A549 (cell line): Measurements from ENCODE around the gene TTC17.

Experiments
- HOXA7 ChIP-seq: fragments of 250-450 bp; sonication (Bioruptor Pico); IDR thresholded peaks from 2 replicates; pipeline ENCODE4 v1.5.0; 2020; ENCODE audit warnings: mild to moderate bottlenecking, moderate library complexity
- POLR2AphosphoS2 ChIP-seq: conservative IDR thresholded peaks from 2 replicates; pipeline ENCODE4 v1.6.1; 2012; ENCODE audit warnings: low read length, improper control_type of control experiment, inconsistent platforms
- RCOR1 ChIP-seq: fragments of 150-350 bp; IDR thresholded peaks from 2 replicates; pipeline ENCODE4 v1.6.1; 2014; ENCODE audit warnings: antibody characterized with exemption, low read length, low read depth
- RNF2 ChIP-seq: fragments of 200-600 bp; sonication (generic); IDR thresholded peaks from 2 replicates; pipeline ENCODE4 v1.6.1; 2016; ENCODE audit warnings: low read depth, mild to moderate bottlenecking, antibody characterized with exemption, moderate library complexity, borderline replicate concordance
- ZNF302 ChIP-seq: fragments of 250-450 bp; sonication (Bioruptor Pico); IDR thresholded peaks from 2 replicates; pipeline ENCODE4 v1.9.0; 2021; ENCODE audit warnings: inconsistent platforms, mild to moderate bottlenecking, moderate library complexity
- TF ChIP-seq, protein P1 (sequence below): fragments of >200 bp; sonication (Bioruptor Twin); formaldehyde crosslinking; IDR thresholded peaks from 3 replicates; pipeline ENCODE4 v1.5.1; 2016
- TF ChIP-seq, protein P2 (sequence below): fragments of 200-600 bp; sonication (generic); IDR thresholded peaks from 2 replicates; pipeline ENCODE4 v1.6.1; 2016; ENCODE audit warnings: antibody characterized with exemption, mild to moderate bottlenecking, moderate library complexity
- TF ChIP-seq, protein P3 (sequence below): fragments of >200 bp; sonication (Bioruptor Twin); formaldehyde crosslinking; IDR thresholded peaks from 3 replicates; pipeline ENCODE4 v1.6.1; 2016

GRCh38 chr11:43498561-43498960, 139.8 kb downstream of the TTC17 start:
- TF ChIP-seq, protein P1, sequence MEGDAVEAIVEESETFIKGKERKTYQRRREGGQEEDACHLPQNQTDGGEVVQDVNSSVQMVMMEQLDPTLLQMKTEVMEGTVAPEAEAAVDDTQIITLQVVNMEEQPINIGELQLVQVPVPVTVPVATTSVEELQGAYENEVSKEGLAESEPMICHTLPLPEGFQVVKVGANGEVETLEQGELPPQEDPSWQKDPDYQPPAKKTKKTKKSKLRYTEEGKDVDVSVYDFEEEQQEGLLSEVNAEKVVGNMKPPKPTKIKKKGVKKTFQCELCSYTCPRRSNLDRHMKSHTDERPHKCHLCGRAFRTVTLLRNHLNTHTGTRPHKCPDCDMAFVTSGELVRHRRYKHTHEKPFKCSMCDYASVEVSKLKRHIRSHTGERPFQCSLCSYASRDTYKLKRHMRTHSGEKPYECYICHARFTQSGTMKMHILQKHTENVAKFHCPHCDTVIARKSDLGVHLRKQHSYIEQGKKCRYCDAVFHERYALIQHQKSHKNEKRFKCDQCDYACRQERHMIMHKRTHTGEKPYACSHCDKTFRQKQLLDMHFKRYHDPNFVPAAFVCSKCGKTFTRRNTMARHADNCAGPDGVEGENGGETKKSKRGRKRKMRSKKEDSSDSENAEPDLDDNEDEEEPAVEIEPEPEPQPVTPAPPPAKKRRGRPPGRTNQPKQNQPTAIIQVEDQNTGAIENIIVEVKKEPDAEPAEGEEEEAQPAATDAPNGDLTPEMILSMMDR = no peak
- TF ChIP-seq RCOR1 (no peak), ZNF302 (no peak), HOXA7 (CRISPR knock-in tag) (no peak), RNF2 (no peak), POLR2AphosphoS2 (no peak)
- TF ChIP-seq, protein P2, sequence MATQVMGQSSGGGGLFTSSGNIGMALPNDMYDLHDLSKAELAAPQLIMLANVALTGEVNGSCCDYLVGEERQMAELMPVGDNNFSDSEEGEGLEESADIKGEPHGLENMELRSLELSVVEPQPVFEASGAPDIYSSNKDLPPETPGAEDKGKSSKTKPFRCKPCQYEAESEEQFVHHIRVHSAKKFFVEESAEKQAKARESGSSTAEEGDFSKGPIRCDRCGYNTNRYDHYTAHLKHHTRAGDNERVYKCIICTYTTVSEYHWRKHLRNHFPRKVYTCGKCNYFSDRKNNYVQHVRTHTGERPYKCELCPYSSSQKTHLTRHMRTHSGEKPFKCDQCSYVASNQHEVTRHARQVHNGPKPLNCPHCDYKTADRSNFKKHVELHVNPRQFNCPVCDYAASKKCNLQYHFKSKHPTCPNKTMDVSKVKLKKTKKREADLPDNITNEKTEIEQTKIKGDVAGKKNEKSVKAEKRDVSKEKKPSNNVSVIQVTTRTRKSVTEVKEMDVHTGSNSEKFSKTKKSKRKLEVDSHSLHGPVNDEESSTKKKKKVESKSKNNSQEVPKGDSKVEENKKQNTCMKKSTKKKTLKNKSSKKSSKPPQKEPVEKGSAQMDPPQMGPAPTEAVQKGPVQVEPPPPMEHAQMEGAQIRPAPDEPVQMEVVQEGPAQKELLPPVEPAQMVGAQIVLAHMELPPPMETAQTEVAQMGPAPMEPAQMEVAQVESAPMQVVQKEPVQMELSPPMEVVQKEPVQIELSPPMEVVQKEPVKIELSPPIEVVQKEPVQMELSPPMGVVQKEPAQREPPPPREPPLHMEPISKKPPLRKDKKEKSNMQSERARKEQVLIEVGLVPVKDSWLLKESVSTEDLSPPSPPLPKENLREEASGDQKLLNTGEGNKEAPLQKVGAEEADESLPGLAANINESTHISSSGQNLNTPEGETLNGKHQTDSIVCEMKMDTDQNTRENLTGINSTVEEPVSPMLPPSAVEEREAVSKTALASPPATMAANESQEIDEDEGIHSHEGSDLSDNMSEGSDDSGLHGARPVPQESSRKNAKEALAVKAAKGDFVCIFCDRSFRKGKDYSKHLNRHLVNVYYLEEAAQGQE = no peak
- TF ChIP-seq, protein P3, sequence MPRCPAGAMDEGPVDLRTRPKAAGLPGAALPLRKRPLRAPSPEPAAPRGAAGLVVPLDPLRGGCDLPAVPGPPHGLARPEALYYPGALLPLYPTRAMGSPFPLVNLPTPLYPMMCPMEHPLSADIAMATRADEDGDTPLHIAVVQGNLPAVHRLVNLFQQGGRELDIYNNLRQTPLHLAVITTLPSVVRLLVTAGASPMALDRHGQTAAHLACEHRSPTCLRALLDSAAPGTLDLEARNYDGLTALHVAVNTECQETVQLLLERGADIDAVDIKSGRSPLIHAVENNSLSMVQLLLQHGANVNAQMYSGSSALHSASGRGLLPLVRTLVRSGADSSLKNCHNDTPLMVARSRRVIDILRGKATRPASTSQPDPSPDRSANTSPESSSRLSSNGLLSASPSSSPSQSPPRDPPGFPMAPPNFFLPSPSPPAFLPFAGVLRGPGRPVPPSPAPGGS = no peak
